GM10266 (cell line): ENCODE results near the gene HOXC5.

Experiments
- DNase-seq: peaks from one replicate; pipeline ENCODE4 v3.0.0; 2012; ENCODE audit errors: extremely low spot score
- TF ChIP-seq, protein P1 (sequence below): IDR thresholded peaks from 2 replicates; pipeline ENCODE4 v1.5.1; 2012; ENCODE audit warnings: mild to moderate bottlenecking, low read depth; ENCODE audit not compliant: control insufficient read depth, insufficient read depth; ENCODE audit errors: missing control alignments

Gene HOXC5

GRCh38 chr12:54056110-54056509 lies 23.3 kb downstream of the HOXC5 start:
- DNase-seq = no peak
- TF ChIP-seq, protein P1, sequence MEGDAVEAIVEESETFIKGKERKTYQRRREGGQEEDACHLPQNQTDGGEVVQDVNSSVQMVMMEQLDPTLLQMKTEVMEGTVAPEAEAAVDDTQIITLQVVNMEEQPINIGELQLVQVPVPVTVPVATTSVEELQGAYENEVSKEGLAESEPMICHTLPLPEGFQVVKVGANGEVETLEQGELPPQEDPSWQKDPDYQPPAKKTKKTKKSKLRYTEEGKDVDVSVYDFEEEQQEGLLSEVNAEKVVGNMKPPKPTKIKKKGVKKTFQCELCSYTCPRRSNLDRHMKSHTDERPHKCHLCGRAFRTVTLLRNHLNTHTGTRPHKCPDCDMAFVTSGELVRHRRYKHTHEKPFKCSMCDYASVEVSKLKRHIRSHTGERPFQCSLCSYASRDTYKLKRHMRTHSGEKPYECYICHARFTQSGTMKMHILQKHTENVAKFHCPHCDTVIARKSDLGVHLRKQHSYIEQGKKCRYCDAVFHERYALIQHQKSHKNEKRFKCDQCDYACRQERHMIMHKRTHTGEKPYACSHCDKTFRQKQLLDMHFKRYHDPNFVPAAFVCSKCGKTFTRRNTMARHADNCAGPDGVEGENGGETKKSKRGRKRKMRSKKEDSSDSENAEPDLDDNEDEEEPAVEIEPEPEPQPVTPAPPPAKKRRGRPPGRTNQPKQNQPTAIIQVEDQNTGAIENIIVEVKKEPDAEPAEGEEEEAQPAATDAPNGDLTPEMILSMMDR = no peak

DNA sequence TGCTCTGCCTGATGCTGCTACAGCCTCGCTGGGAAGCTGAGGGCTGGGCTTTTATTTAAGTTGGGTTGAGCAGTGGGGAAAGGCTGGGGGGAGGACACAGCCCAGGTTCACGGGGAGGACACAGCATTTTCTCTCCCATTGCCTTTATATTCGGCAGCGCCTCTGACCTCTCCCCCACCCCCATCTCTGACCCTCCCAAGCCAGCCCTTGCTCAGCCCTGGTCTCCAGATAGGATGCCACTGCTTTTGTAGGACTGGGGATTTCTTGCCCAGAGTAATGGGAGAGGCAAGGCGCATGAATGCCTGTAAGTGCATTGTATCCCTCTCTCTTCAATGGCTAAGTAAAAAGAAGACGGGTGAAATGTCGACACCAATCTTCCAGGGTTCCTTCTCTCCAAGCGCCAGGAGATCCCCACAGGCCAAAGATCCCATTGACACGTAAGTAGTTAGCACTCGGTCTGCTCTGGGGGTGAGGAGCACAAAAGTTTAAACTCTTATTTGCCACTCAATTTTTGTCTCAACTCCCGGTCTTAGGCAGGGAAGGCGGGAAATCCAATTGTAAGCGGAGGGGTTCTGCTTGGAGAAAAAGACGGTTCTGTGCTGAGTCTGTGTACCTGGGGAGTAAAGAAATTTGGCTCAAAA lies 25.4 kb downstream of the HOXC5 start:
- no peak for DNase-seq
- TF ChIP-seq, protein P1 = no peak

DNA sequence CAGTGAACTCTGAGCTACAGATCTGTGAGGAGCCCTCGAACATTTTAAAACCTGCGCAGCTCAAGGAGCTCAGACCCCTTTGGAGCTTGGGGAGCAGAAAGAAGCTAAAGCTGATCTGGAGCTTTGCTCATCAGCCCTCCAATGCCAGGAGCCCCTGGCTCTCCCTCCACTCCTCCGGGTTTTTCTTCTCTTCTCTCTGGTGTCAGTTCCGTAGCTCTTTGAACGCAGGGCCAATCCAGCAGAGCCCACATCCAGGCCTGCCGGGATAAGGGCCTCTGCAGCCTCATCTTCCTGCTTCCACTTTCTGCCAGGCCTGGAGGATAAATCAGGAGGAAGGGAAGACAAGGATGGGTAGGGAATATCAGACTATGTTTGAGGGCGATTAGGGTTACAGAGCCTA lies 26.8 kb downstream of the HOXC5 start:
- TF ChIP-seq, protein P1 = no peak
- DNase-seq = no peak

- DNase-seq = no peak
- TF ChIP-seq, protein P1 = no peak
Measured at GRCh38 chr12:54060174-54060974, 27.5 kb downstream of the HOXC5 start.

DNA sequence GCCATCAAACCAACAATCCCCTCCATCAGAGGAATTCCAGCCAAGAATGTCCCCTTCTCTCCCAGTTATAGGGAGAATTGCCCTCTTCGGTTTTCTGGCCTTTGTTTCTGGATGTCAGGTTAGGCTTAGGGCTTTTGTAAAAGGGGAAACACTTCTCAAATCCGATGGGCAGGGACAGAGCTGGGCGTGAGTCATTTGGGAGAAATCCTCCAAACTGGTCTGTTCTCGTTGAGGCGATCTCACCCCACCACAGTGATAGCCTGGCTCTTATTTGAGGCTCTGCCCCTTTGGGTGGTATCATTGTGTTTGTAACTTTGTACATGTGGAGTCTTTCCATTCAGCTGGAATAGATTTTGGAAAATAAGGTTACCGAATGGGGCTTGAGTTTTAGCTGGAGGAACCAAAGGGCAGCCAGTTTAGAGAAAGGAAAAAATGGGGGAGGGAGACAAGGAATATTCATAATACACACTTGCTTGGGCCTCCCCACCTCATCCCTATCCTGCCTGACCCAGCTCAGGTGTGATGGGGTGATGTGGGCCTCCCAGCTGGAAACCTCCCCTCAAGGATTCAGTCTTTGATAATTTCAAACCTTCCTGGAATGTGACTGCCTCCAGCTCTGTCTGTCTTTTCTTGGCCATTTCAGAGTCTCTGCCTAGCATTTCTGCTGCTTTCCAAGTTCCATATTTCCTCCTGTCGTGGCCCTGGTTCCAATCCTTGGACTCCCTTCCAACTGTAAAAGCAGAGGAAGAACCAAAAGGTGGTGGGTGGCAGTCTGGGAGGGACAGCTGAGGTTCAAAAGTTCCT lies 28.3 kb downstream of the HOXC5 start:
- TF ChIP-seq, protein P1 = no peak
- DNase-seq = no peak

DNA sequence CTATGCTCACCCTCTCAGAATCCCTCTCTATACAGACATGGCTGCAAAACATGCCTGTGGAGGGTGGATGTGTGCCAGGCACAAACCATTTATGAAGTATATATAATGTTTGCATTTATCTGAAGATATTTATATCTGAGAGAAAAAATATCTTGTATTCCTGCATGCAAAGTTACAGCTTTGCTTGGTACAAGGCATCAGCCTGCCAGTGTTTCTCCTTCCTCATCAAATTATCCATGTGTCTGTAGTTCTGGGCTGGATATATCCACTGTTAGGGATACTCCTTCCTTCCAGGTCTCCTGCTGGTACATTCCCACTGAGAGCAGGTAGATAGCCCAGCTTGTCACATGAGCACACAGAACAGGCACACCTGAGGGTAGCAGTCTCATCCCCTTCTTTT lies 32.8 kb downstream of the HOXC5 start:
- DNase-seq = no peak
- TF ChIP-seq, protein P1 = no peak

DNA sequence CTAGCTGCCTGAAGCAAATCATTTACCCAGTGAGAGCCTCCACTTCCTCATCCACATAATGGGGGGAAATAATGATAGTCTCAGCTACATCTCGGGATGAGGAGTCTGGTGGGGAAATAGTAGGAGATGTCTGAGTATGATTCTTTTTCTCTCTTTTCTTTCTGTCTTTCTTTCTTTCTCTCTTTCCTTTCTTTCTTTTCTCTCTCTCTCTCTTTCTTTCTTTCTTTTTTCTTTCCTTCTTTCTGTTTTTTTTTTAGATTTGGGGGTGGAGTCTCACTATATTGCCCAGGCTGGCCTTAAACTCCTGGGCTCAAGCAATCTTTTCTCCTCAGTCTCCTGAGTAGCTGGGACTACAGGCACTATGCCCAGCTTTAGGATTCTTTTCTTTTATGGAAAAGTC lies 33.6 kb downstream of the HOXC5 start:
- no peak for DNase-seq
- TF ChIP-seq, protein P1 = no peak
